ENCODE results near the gene MYCL.
"Not testable (repeated sequence)": the region's sequence is repeated elsewhere in the genome, so short reads cannot be mapped to it uniquely, and the experiment has no call there.

Gene MYCL

GRCh38 chr1:39877980-39878956, 23.4 kb downstream of the MYCL start:
- Histone ChIP-seq H3K27me3 (ENCODE audit: insufficient read depth, low read length) (no peaks in the 10 kb centered on the region), H3K36me3 (ENCODE audit: insufficient read depth, low read length) (peaks cover 31% of the 10 kb centered on the region), H3K4me3 (ENCODE audit: low read length) (no peak overlapping the region), H3K9ac (ENCODE audit: low read depth, low read length) (no peak overlapping the region), H3K4me1 (ENCODE audit: insufficient read depth, low read length) (peaks cover 32% of the 10 kb centered on the region), H3K27ac (ENCODE audit: low read depth, low read length) (peak overlapping the region; percentile 56; the same call in 1 of the 2 replicates), H3K9me3 (ENCODE audit: insufficient read depth, low read depth, low read length) (no peaks in the 10 kb centered on the region)
- 66% methylated on average over 2 of the region's 2 CpGs for WGBS

- H3K36me3 ChIP-seq (ENCODE audit: insufficient read depth, low read length) = peaks cover 31% of the 10 kb centered on the region
- H3K27ac ChIP-seq (ENCODE audit: low read depth, low read length) = peak overlapping the region; percentile 56; the same call in 1 of the 2 replicates
- H3K9ac ChIP-seq (ENCODE audit: low read depth, low read length) = no peak overlapping the region
- 89% methylated on average over 5 of the region's 5 CpGs for WGBS
- peaks cover 32% of the 10 kb centered on the region for H3K4me1 ChIP-seq (ENCODE audit: insufficient read depth, low read length)
- H3K9me3 ChIP-seq (ENCODE audit: insufficient read depth, low read depth, low read length) = no peaks in the 10 kb centered on the region
- no peaks in the 10 kb centered on the region for H3K27me3 ChIP-seq (ENCODE audit: insufficient read depth, low read length)
- H3K4me3 ChIP-seq (ENCODE audit: low read length) = no peak overlapping the region
Observed at GRCh38 chr1:39877231-39877778, 24.4 kb downstream of the MYCL start.

- H3K4me1 ChIP-seq (ENCODE audit: insufficient read depth, low read length) = peaks cover 26% of the 10 kb centered on the region
- peaks cover 33% of the 10 kb centered on the region for H3K36me3 ChIP-seq (ENCODE audit: insufficient read depth, low read length)
- H3K4me3 ChIP-seq (ENCODE audit: low read length) = no peak overlapping the region
- no peak overlapping the region for H3K27ac ChIP-seq (ENCODE audit: low read depth, low read length)
- H3K9ac ChIP-seq (ENCODE audit: low read depth, low read length) = no peak overlapping the region
- H3K9me3 ChIP-seq (ENCODE audit: insufficient read depth, low read depth, low read length) = peaks cover 5% of the 10 kb centered on the region; the same call in 1 of the 2 replicates
- no peaks in the 10 kb centered on the region for H3K27me3 ChIP-seq (ENCODE audit: insufficient read depth, low read length)
Observed at GRCh38 chr1:39876144-39876543, 25.6 kb downstream of the MYCL start.

GRCh38 chr1:39872698-39873097, 29.0 kb downstream of the MYCL start:
- Histone ChIP-seq H3K36me3 (ENCODE audit: insufficient read depth, low read length) (peaks cover 28% of the 10 kb centered on the region), H3K4me1 (ENCODE audit: insufficient read depth, low read length) (peaks cover 8% of the 10 kb centered on the region), H3K9ac (ENCODE audit: low read depth, low read length) (no peak overlapping the region), H3K9me3 (ENCODE audit: insufficient read depth, low read depth, low read length) (peaks cover 12% of the 10 kb centered on the region; the same call in 1 of the 2 replicates), H3K4me3 (ENCODE audit: low read length) (no peak overlapping the region), H3K27ac (ENCODE audit: low read depth, low read length) (no peak overlapping the region), H3K27me3 (ENCODE audit: insufficient read depth, low read length) (no peaks in the 10 kb centered on the region)
- WGBS = 100% methylated on average over 1 of the region's 1 CpG

GRCh38 chr1:39871796-39872195, 29.9 kb downstream of the MYCL start:
- Histone ChIP-seq H3K27ac (ENCODE audit: low read depth, low read length) (no peak overlapping the region), H3K9me3 (ENCODE audit: insufficient read depth, low read depth, low read length) (peaks cover 12% of the 10 kb centered on the region; the same call in 1 of the 2 replicates), H3K27me3 (ENCODE audit: insufficient read depth, low read length) (no peaks in the 10 kb centered on the region), H3K36me3 (ENCODE audit: insufficient read depth, low read length) (peaks cover 19% of the 10 kb centered on the region), H3K4me1 (ENCODE audit: insufficient read depth, low read length) (no peaks in the 10 kb centered on the region), H3K9ac (ENCODE audit: low read depth, low read length) (no peak overlapping the region), H3K4me3 (ENCODE audit: low read length) (no peak overlapping the region)

- H3K27me3 ChIP-seq (ENCODE audit: insufficient read depth, low read length); H3K4me1 ChIP-seq (ENCODE audit: insufficient read depth, low read length); H3K4me3 ChIP-seq (ENCODE audit: low read length); H3K27ac ChIP-seq (ENCODE audit: low read depth, low read length); H3K9ac ChIP-seq (ENCODE audit: low read depth, low read length): not testable (repeated sequence)
- peaks cover 16% of the 10 kb centered on the region for H3K36me3 ChIP-seq (ENCODE audit: insufficient read depth, low read length)
- peaks cover 12% of the 10 kb centered on the region; the same call in 1 of the 2 replicates for H3K9me3 ChIP-seq (ENCODE audit: insufficient read depth, low read depth, low read length)
- 98% methylated on average over 12 of the region's 12 CpGs for WGBS
Observed at GRCh38 chr1:39871043-39871442, 30.7 kb downstream of the MYCL start.

- not testable (repeated sequence) for H3K27me3 ChIP-seq (ENCODE audit: insufficient read depth, low read length); H3K27ac ChIP-seq (ENCODE audit: low read depth, low read length); H3K4me3 ChIP-seq (ENCODE audit: low read length); H3K36me3 ChIP-seq (ENCODE audit: insufficient read depth, low read length); H3K4me1 ChIP-seq (ENCODE audit: insufficient read depth, low read length); H3K9ac ChIP-seq (ENCODE audit: low read depth, low read length)
- WGBS = 97% methylated on average over 37 of the region's 37 CpGs
- peaks cover 12% of the 10 kb centered on the region; the same call in 1 of the 2 replicates for H3K9me3 ChIP-seq (ENCODE audit: insufficient read depth, low read depth, low read length)
Observed at GRCh38 chr1:39869538-39870112, 32.1 kb downstream of the MYCL start.

- no peak overlapping the region for H3K27ac ChIP-seq (ENCODE audit: low read depth, low read length)
- H3K9ac ChIP-seq (ENCODE audit: low read depth, low read length) = no peak overlapping the region
- no peaks in the 10 kb centered on the region for H3K4me1 ChIP-seq (ENCODE audit: insufficient read depth, low read length)
- peaks cover 12% of the 10 kb centered on the region; the same call in 1 of the 2 replicates for H3K9me3 ChIP-seq (ENCODE audit: insufficient read depth, low read depth, low read length)
- no peak overlapping the region for H3K4me3 ChIP-seq (ENCODE audit: low read length)
- WGBS = 91% methylated on average over 2 of the region's 2 CpGs
- H3K36me3 ChIP-seq (ENCODE audit: insufficient read depth, low read length) = peaks cover 8% of the 10 kb centered on the region; the same call in 1 of the 2 replicates
- H3K27me3 ChIP-seq (ENCODE audit: insufficient read depth, low read length) = no peaks in the 10 kb centered on the region
Observed at GRCh38 chr1:39866767-39867166, 35.0 kb downstream of the MYCL start.

- Histone ChIP-seq H3K36me3 (ENCODE audit: insufficient read depth, low read length) (0 out of 2 replicates have a peak, but pooled peaks cover 2% of the 10 kb centered on the region), H3K27me3 (ENCODE audit: insufficient read depth, low read length) (no peaks in the 10 kb centered on the region)
- 97% methylated on average over 1 of the region's 1 CpG for WGBS
Observed at GRCh38 chr1:39865762-39866161, 36.0 kb downstream of the MYCL start.

GRCh38 chr1:39863177-39863576, 38.5 kb downstream of the MYCL start:
- WGBS = 97% methylated on average over 4 of the region's 5 CpGs
- Histone ChIP-seq H3K9me3 (ENCODE audit: insufficient read depth, low read depth, low read length) (no peaks in the 10 kb centered on the region), H3K27ac (ENCODE audit: low read depth, low read length) (no peak overlapping the region), H3K27me3 (ENCODE audit: insufficient read depth, low read length) (no peaks in the 10 kb centered on the region), H3K4me1 (ENCODE audit: insufficient read depth, low read length) (no peaks in the 10 kb centered on the region), H3K4me3 (ENCODE audit: low read length) (no peak overlapping the region), H3K36me3 (ENCODE audit: insufficient read depth, low read length) (no peaks in the 10 kb centered on the region), H3K9ac (ENCODE audit: low read depth, low read length) (no peak overlapping the region)

More at GRCh38 chr1:39865762-39866161, 36.0 kb downstream of the MYCL start:
- Histone ChIP-seq H3K9me3 (ENCODE audit: insufficient read depth, low read depth, low read length) (peaks cover 3% of the 10 kb centered on the region; the same call in 1 of the 2 replicates), H3K9ac (ENCODE audit: low read depth, low read length) (no peak overlapping the region), H3K4me3 (ENCODE audit: low read length) (no peak overlapping the region), H3K4me1 (ENCODE audit: insufficient read depth, low read length) (no peaks in the 10 kb centered on the region), H3K27ac (ENCODE audit: low read depth, low read length) (no peak overlapping the region)

GRCh38 chr1:39861003-39861402, 40.7 kb downstream of the MYCL start:
- Histone ChIP-seq H3K9ac (ENCODE audit: low read depth, low read length) (no peak overlapping the region), H3K9me3 (ENCODE audit: insufficient read depth, low read depth, low read length) (no peaks in the 10 kb centered on the region), H3K36me3 (ENCODE audit: insufficient read depth, low read length) (peaks cover 13% of the 10 kb centered on the region), H3K27ac (ENCODE audit: low read depth, low read length) (no peak overlapping the region), H3K27me3 (ENCODE audit: insufficient read depth, low read length) (no peaks in the 10 kb centered on the region), H3K4me3 (ENCODE audit: low read length) (no peak overlapping the region), H3K4me1 (ENCODE audit: insufficient read depth, low read length) (peaks cover 3% of the 10 kb centered on the region; the same call in 1 of the 2 replicates)
- 96% methylated on average over 7 of the region's 7 CpGs for WGBS

All from HUES64 (cell line).